ENCODE data around the gene NRXN2.

The NRXN2 gene

DNA sequence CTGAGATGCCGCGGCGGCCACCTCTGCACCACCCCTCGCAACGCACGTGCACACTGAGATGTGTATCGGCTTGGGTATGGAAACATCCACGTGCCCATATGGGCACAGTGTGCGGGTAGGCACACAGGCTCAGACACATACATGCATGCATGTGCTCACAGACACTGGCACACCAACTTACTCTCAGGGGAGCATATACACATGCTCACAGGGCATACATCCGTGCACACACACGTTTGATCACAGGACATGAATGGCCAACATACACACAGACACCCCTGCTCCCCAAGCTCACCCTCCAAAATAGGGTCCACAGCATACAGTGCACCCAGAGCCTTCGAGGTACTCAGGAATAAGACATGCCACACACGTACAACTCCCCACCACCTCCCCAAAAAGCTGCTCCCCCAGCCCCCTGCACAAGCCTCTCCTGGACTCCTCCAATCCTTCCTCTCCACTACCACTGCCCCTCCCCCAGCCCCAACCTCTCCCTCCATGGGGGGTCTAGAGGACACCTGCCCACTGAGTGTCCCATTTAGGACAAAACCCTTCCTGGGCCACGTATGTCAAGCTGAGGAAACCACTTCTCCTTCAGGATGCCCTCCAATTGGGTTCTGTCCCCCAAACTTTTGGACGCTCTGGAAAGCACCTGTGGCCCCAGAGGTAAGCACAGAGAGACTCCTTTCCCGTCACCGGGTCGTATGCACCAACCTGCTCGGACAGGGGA lies 78.9 kb downstream of the NRXN2 start:
- DNase-seq = no peak

DNA sequence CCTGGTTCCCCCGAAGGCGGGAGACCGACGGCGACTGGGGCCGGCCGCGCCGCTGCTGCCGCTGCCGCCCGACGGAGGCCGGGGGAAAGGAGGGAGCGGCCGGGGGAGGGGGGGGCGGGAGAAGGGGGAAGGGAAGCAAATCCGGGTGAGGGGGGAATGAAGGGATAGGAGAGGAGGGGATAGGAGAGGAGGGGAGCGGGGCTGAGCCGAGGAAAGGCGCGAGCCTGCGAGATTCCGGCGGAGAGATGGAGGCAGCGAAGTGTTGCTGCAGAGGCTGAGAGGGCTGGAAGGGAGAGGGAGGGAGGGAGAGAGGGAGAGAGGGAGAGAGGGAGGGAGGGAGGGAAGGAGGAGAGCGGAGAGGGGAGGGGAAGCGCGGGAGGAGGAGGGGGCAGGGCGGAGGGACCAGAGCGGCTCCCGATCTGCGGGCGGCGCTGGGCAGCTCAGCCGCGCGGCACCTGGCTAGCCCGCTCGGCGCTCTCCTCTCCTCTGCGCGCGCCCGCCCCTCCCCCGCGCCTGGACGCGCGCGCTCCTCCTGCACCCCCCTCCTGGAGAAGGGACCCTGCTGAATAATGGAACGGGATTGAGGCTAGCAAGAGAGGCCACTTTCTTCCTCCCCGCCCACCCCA lies 79.6 kb downstream of the NRXN2 start:
- DNase-seq = no peak

DNA sequence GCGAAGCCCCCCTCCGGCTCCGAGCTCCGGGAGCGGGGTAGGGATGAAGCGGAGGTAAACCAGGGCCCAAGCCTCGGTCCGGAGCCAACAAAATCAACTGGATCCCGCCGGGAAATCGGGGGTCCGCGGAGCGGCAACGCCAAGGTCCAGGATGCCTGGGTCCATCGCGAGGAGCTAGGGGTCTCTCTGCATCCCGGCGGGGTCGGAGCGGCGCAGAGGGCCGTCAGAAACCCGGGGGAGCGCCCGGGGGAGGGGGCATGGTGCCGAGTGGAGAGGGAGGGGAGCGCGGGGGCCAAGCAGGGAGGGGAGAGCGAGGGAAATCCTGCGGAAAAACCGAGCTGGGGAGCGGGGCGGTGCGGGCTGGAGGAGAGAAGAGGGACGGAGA lies 80.1 kb downstream of the NRXN2 start:
- no peak for DNase-seq

DNA sequence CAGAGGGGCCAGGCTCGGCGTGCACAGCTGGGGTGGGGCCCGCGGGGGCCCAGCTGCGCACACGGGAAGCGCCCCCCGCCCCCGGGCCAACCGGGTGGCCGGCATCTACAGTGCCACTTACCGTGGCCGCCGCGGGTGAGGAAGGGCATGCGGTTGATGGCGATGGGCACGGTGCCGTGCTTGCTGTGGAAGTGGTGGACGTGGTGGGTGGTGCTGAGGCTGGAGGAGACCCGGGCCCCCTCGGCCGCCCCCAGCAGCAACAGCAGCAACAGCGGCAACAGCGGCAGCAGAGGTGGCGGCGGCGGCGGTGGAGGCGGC lies 80.6 kb downstream of the NRXN2 start:
- DNase-seq = no peak

DNA sequence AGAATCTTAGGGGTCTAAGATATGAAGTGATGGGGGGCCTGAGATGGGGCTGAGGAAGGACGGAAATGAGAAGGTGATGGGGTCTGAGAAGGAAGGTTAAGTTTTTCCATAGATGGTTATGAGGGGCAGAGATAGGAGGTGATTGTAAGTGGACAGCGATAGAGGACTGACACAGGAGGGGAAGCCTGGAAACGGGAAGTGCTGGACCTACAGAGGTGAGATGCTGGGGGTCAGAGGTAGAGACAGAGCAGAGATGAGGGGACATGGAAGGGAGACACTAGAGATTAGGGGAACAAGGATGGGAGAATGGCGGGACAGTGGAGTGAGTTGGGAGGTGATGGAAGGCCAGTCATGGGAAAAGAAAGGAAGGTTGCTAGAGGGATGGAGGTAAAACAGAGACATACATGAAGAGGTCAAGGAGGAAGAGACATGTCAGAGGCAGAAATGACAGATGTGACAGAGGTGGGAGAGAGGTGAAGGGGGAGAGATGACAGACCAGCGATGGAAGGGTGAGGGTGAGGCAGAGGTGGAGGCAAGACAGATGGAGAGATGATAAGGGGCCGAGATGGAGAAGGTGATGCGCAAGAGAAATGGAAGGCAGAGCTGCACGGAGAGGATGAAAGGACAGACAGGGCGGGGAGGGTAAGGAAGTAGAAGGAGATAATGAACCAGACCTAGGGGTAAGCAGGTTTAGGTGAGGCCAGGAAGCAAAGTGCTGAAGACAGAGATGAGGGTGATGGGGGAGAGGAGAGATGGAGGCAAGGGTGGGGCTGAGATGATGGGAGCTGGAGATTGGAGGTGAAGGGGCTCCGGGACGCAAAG lies 81.2 kb downstream of the NRXN2 start:
- DNase-seq = no peak

DNA sequence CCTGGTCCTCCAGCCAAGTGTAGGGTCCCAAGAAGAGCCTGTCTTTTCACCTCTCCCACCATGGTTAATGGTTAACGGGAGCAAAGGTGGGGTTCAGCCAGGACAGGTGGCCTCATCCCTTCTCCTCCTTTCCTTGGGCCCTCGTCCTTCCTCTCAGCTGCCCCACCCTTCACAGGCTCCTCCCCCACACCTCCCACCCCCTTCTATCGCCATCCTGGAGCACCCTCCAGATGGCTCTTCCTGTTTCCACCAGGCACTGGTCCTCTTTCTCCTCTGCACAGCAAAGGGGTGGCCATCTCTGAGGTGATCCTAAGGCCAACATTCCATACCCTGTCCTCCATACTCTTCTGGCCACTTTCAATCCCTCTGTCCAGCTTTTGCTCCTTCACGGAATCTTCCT lies 83.1 kb downstream of the NRXN2 start:
- no peak for DNase-seq

DNA sequence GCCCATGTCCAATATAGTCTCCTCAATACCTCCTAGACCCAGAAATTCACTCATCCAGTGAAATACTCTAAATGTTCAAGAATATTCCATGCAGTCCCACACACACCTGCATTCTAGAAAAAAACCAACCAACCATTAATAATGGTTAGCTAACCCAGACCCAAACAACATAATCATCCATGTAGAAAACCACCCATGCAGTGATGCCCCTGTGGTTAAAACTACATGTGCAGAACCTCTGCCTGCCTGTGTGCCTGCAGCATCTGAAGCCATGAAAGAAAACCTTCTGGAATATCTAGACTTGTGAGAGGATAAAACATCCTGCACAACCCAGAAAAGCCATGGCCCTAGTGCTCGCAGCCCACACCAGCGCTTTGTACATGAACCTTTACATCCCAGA lies 84.2 kb downstream of the NRXN2 start:
- no peak for DNase-seq

DNA sequence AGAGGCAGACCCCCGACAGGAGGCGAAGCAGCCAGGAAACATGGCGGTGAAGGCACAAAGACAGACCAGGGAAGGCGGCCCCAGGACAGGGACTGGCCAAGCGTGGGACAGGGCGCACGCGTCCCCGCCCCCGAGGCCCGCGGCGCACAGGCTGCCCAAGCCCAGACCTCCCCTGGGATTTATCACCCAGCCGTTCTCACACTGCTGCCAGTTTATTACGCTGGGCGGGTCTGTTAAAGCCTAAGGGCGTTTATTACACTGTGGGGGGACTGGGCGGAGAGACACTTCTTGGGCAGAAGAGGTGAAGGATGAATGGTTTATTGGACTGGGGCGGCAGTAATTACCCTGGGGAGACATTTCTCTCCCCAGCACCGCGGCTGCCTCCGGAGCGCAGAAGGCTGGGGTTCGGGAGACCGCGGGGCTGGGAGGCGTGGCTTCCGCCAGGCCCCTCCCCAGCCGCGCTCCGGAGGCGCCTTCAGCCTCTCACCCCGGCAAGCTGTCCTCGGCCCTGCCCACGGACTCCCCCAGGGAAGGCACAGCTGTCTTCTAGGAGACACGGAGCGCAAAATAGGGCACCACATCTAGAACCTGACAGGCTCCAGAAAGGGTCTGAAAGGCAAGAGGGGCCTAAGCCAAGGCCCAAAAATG lies 84.9 kb downstream of the NRXN2 start:
- DNase-seq = no peak

DNA sequence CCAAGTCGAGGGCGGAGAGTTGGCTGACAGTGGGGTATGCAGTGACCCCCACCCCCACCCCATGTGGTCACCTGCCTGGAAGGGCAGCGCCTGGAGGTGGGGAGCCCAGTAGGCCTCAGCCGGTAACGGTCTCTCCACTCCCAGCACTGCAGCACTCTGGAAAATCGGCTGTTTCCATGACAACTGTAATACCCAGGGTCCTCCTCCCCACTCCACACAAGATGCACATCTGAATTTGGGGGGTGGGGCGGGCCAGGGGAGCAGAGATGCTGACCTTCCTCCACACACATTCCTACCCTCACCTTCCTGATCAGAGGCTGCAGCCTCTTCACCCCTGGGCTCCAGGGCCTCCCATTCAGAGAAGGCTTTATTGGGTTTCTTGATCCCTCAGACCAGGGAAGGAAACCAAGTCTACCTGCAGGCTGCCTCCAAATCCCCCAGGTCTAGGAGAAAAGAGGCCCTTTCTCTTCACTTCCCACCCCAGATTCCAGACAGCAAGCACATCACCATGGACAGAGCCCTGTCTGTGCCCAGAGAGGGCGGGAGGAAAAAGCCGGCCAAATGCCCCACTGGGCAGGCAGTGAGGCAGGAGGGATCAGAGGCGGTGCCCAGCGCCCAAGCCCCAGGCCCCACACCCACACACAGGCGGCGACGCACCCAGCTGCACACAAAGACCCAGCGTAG lies 85.5 kb downstream of the NRXN2 start:
- DNase-seq = no peak

DNA sequence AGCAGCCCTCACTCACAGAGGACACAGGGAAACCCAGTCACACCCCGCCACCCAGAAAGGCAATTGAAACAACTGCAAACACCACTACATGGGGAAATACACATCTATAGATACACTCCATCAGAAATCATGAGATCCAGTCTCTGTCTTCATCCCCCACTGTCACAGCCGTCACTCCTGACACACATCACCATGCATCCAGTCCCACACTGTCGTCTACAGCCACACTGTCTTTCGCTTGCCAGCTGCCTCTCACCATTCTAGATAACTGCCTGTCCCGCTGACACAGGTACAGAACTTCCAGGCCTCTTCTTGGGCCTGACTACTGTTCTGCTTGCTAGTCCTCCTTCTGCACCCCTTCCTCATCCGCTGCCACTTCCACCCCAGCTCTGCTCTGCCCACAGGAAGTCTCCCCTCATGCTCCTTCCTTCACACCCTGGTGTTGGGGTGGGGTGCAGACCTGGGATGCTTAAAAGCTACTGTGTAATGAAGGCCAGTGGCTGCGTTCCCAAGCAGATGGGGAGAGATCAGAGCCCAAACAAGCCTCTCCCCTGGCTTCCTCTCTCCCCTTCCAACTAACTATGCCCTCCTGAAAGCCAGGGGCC lies 89.3 kb downstream of the NRXN2 start:
- no peak for DNase-seq

DNA sequence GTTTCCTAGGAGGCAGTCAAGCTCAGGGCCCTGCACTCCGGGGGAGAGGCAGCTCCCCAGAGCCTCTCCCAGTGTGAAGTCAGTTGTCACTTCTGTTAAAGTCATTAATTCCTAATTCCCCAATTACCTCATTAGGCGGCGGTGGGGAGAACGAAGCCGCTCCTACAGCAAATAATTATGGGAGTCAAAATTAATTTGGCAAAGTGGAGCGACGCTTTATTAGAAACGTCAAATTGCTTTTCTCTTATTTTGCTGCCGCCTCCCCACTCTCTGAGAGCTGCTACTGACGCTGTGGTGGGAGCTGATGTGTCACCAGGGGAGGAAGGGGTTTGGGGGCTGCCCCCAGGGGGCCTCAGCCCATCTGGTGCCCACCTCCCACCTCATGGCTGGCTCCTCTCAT lies 90.3 kb downstream of the NRXN2 start:
- no peak for DNase-seq

DNA sequence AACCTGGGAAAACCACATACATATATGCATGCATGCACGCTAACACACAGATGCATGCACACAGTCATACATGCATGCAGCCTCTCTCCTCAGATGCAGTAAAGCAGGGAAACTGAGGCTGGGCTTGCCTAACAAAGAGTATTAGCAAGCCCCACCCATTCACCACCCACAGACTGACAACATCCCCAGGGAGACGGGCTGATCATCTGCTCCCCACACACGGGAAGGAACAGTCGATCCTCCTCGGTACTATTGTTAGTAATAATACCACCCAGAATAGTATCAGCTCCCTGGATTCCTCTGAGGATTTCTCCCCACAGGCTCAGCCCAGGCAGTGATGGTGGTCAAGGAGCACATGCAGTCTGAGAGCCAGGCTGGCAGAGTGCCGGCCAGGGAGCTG lies 90.8 kb downstream of the NRXN2 start:
- DNase-seq = no peak

DNA sequence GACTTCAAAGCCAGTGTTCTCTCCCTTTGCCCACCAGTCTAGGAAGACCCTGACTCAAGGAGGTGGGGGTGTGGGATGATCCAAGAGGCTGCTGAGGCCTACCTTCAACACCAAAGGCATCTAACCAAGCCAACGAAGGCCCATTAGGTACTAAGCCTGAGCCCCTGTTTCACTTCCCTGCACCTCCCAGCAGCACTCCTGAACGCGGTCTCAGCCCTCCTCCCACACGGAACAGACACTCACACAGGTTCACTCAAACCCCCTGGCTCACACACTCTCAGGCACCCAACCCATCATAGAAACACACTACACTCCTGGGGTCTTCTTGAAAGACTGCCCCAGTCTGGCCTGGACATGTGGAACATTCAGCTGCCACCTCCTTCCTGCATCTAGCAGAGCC lies 91.3 kb downstream of the NRXN2 start:
- no peak for DNase-seq

DNA sequence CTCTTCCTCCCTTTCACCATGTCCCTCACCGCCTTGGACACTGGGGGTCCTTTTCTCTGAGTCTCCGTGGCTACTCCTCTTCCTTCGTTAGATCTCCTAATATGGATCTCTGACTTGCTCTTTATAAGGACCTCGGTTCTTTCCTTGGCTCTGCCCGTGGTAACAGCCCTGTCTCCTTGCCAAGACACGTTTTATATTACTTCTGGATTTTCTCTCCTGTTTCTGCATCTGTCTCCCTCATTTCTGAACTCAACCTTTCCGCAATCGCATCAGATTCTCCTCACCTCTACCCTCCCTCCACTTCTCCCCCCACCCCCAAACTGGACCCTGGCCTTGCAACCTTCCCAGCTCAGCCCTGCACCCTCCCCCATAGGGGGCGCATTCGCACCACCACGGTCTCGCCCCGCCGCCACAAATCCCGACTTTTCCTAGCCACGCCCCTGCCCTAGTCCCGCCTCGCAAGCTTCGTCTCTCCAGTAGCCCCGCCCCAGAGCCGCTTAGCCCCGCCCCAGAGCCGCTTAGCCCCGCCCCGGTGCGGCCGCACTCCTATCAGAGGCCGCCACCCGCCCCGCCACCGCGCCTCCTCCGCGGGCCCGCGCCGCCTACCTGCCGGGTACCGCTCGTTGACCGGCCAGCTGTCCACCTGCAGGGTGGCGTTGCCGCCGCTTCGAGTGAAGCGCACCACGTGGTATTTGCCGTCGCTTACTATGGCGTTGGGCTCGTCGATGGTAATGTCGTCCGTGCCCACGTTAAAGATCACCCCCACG lies 93.0 kb downstream of the NRXN2 start:
- DNase-seq = no peak

DNA sequence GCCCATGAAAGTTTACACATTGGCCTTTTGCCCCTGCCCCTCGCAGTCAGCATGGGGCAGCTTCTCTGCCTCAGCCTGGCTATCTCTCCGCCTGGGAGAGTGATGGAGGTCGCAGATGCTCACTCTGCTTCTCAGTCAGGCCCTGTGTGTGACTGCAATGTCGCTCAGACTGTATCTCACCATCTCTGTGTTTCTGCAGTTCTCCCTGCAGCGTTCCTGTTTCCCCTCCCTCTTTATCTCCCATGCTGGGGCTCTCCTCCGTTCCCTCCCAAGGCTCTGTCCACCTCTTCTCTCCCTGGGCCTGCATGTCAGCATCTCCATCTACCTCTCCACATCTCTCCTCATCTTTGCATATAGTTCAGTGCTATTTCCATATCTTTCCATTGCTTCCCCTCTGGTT lies 93.9 kb downstream of the NRXN2 start:
- DNase-seq = no peak

DNA sequence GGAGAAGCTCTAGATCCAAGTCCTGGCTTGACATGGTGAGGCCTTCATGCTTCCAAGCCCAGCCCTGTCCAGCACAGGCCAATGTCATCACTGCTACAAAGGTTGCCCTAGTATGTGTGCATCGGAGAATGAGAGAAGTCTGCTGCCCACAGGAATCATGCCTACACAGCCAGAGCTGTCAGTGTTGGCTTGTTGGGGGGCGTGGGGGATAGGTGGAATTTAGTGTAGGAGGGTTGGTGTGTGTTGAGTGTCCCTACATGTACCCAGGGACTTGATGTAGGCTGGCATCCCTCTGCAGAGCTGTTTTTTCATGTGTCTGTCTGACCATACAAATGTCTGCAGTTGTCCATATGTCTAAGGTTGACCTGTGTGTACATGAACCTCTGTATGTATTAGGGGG lies 94.4 kb downstream of the NRXN2 start:
- DNase-seq = no peak

DNA sequence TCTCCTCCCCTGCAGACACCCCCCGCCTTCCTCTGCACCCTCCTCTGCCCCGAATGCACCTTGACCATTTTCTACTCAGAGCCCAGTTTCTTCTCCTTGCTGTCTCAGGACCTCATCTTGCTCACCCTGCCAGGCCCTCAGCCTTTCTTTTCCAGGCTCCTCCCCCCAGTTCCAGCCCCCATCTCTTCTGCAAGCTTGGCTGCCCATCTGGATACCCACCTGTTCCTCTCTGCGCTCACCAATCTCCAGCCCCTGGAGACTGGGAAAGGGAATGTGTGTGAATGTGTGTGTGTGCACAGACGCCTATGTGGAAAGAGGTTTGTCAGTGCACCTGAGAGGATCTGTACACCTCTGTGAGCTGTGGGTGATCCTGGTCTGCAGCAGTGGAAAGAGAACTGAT lies 95.6 kb downstream of the NRXN2 start:
- no peak for DNase-seq

DNA sequence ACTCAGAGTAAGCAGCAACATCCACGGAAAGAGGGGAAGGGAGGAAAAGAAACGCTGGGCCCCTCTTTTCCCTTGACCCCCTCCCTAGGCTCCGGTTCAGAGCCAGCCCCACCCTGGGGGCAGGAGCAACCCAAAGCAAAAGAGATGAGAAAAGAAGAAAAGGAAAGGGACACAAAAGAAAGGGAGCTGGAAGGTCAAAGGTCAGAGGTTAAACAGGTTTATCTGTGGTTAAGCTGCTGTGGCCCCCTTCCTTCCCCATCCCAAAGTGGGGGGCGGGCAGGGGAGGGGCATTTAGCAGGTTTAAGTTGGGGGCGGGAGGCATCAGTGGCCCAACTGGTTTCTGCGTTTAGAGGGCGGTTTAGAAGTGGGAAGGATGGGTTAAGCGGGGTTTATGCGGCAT lies 96.4 kb downstream of the NRXN2 start:
- DNase-seq = no peak

DNA sequence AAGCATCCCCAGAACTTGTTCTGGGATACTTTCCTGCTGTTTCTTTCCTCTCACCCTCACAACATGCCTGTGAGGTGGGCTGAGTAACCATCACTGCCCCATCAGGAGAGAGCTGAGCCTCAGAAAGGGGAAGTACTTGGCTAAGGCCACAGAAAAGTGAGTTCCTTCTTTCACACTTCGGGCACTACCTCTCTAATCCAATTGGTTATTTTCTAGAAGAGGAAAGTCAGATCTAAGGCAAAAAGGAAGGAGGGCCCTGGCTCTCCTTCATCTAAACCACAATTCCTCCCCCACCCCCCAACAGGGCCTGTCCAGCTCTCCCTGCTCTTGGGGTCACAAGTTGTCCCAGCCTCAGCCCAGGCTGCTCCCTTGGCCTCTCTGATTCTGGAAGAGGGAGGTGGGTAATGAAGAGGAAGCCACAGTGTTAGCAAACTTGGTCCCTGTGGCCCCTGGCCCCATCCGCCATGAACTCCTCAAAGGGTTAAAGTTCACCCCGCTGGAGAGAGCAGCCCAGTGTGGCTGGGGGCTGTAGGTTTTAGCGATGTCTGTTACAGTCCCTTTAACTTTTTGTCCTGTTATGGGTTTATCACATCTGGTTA lies 98.0 kb downstream of the NRXN2 start:
- DNase-seq = peak; percentile 76

DNA sequence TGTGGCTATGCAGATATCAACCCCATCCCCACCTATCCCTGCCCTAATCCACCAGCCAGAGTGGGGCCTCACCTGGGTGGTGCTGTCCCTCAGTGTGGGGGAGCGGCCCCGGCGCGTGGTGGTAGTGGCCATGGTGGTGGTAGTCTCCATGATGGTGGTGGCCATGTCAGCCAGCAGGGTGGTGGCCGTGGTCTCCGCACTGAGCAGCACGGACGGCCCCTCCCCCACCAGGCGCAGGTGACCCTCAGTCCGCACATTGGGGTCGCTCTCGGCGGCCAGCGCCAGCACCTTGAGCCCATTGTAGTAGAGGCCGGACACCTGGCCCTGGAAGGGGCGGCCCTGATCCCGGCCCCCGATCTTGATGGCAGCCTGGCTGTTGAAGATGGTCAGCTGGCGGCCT lies 100.3 kb downstream of the NRXN2 start:
- DNase-seq = no peak

DNA sequence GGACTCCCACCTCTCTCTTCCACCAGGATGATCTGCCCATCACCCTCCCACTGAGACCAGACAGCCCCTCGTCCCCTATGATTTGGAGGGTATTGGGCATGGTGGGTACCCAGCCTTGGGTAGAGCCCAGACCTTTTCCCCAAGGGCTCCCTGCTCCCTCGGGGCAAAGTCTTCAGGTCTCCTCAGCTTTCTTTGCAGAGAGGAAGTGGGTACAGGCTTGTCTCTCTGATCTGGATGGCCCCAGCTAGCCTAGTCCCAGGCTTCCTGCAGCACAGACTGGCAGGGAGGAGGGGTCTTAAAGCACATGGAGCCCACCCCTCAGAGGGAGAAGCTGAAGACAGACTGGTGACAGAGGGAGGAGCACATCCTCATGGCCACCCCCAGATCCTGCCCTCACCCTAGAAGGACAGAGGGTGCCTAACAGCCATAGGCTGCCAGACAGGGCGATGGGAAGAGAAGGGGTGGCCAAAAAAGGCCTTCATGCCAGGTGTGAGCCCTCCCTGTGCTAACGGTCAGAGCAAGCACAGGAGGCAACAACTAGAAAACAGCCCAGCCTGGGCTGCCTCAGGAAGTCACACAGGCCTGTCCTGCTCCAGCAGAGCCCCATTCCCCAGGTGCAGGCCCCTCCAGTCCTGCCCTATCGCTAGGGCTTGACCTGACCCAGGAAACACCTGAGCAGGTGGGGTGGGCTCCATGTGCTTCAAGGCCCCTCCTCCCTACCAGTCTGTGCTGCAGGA lies 101.5 kb downstream of the NRXN2 start:
- no peak for DNase-seq

Data from inflammatory macrophage treated with lipopolysaccharide for 4 hours (primary cell).